NCI-H2171 (cell line): ENCODE results near the gene STX10.

Source experiments
- DNase-seq: peaks from one replicate; lab custom pipeline; 2025; lab: John Stamatoyannopoulos, UW

Gene STX10

GRCh38 chr19:13100031-13100588 is 50.1 kb downstream of the STX10 start:
- DNase-seq = no peak

GRCh38 chr19:13099073-13099999 is 50.8 kb downstream of the STX10 start:
- no peak for DNase-seq

GRCh38 chr19:13098277-13099072 is 51.7 kb downstream of the STX10 start:
- DNase-seq = peak; percentile 32

GRCh38 chr19:13097463-13098258 is 52.5 kb downstream of the STX10 start:
- no peak for DNase-seq

GRCh38 chr19:13097033-13097462 is 53.1 kb downstream of the STX10 start:
- no peak for DNase-seq

GRCh38 chr19:13095934-13096927 is 53.9 kb downstream of the STX10 start:
- no peak for DNase-seq

GRCh38 chr19:13095393-13095784 is 54.8 kb downstream of the STX10 start:
- no peak for DNase-seq

- no peak for DNase-seq
Measured at GRCh38 chr19:13094771-13095392, 55.3 kb downstream of the STX10 start.

GRCh38 chr19:13094106-13094504 is 56.1 kb downstream of the STX10 start:
- DNase-seq = no peak
